Measurements from ENCODE around the gene LXN. TPM values are rescaled to one million over a fixed set of nuclear protein-coding genes. Genes with fewer than 3 reads are reported as not detected.
A peak's percentile ranks its signal among the peaks of the same experiment; 100 is the strongest.

The LXN gene
- total RNA-seq, 3 donors from 2014 or later (not counting 1 experiment from before 2014, with no cell fraction given), result 2.2 to 3.9 (median 3.5) TPM

GRCh38 chr3:158717576-158717975 lies 45.1 kb upstream of the LXN start:
- no peak for DNase-seq
- no peaks in the 10 kb centered on the region for H3K4me1 ChIP-seq (ENCODE audit: control insufficient read depth, insufficient read depth, low read length)
- H3K4me1 Mint-ChIP-seq, result peaks cover 21 to 33% of the 10 kb centered on the region in 2 donors
- no peak for TF ChIP-seq CTCF (IDR thresholded peaks at IDR 0.05)
- no peaks in the 10 kb centered on the region for H3K9me3 Mint-ChIP-seq
- WGBS (ENCODE audit: insufficient coverage), result 93% methylated on average over 1 of the region's 2 CpGs
- no peaks in the 10 kb centered on the region for H3K9me3 ChIP-seq (ENCODE audit: control insufficient read depth, insufficient read depth, low read length)
- no peak for ATAC-seq
- no peak overlapping the region for H3K4me3 ChIP-seq (ENCODE audit: low read length)
- H3K4me3 Mint-ChIP-seq, result no peak overlapping the region
- no peaks in the 10 kb centered on the region for H3K27me3 ChIP-seq (ENCODE audit: control insufficient read depth, insufficient read depth, low read length)
- H3K27ac Mint-ChIP-seq, result no peak overlapping the region
- no peaks in the 10 kb centered on the region for H3K27me3 Mint-ChIP-seq (ENCODE audit: low read depth in 2 of 2)
- intact Hi-C loops (cut with micrococcal nuclease), result no loop called here
- no peaks in the 10 kb centered on the region for H3K36me3 ChIP-seq (ENCODE audit: control insufficient read depth, insufficient read depth, low read length)
- H3K36me3 Mint-ChIP-seq, result no peaks in the 10 kb centered on the region
- H3K27ac ChIP-seq (ENCODE audit: low read length), result no peak overlapping the region

- Mint-ChIP-seq H3K4me1 (peaks cover 21 to 30% of the 10 kb centered on the region in 2 donors), H3K27ac (no peak overlapping the region), H3K36me3 (no peaks in the 10 kb centered on the region), H3K27me3 (ENCODE audit: low read depth in 2 of 2) (no peaks in the 10 kb centered on the region), H3K9me3 (no peaks in the 10 kb centered on the region), H3K4me3 (no peak overlapping the region)
- H3K9me3 ChIP-seq (ENCODE audit: control insufficient read depth, insufficient read depth, low read length), result no peaks in the 10 kb centered on the region
- peaks cover 9% of the 10 kb centered on the region for H3K36me3 ChIP-seq (ENCODE audit: control insufficient read depth, insufficient read depth, low read length)
- intact Hi-C loops (cut with micrococcal nuclease), result no loop called here
- TF ChIP-seq CTCF (IDR thresholded peaks at IDR 0.05), result no peak
- H3K4me3 ChIP-seq (ENCODE audit: low read length), result no peak overlapping the region
- H3K27ac ChIP-seq (ENCODE audit: low read length), result no peak overlapping the region
- ATAC-seq (peak in 2 of 3 donors; percentile 52 to 57), DNase-seq (no peak)
- H3K4me1 ChIP-seq (ENCODE audit: control insufficient read depth, insufficient read depth, low read length), result no peaks in the 10 kb centered on the region
- no peaks in the 10 kb centered on the region for H3K27me3 ChIP-seq (ENCODE audit: control insufficient read depth, insufficient read depth, low read length)
- 64% methylated on average over 9 of the region's 9 CpGs for WGBS (ENCODE audit: insufficient coverage)
Observed at GRCh38 chr3:158713094-158713499, 40.6 kb upstream of the LXN start.

GRCh38 chr3:158712443-158712842 lies 40.0 kb upstream of the LXN start:
- Histone ChIP-seq H3K4me1 (ENCODE audit: control insufficient read depth, insufficient read depth, low read length) (no peaks in the 10 kb centered on the region), H3K27me3 (ENCODE audit: control insufficient read depth, insufficient read depth, low read length) (no peaks in the 10 kb centered on the region), H3K4me3 (ENCODE audit: low read length) (no peak overlapping the region), H3K36me3 (ENCODE audit: control insufficient read depth, insufficient read depth, low read length) (peaks cover 12% of the 10 kb centered on the region), H3K27ac (ENCODE audit: low read length) (no peak overlapping the region), H3K9me3 (ENCODE audit: control insufficient read depth, insufficient read depth, low read length) (no peaks in the 10 kb centered on the region)
- TF ChIP-seq CTCF (IDR thresholded peaks at IDR 0.05), result no peak
- intact Hi-C loops (cut with micrococcal nuclease), result no loop called here
- DNase-seq (no peak), ATAC-seq (no peak)
- peak overlapping the region in 1 of 2 donors; percentile 52 for H3K27ac Mint-ChIP-seq
- H3K4me3 Mint-ChIP-seq, result no peak overlapping the region
- H3K27me3 Mint-ChIP-seq (ENCODE audit: low read depth in 2 of 2), result no peaks in the 10 kb centered on the region
- no CpG with 5 or more reads among the region's 1 CpG for WGBS (ENCODE audit: insufficient coverage)
- peaks cover 21 to 29% of the 10 kb centered on the region in 2 donors for H3K4me1 Mint-ChIP-seq
- no peaks in the 10 kb centered on the region for H3K9me3 Mint-ChIP-seq
- no peaks in the 10 kb centered on the region for H3K36me3 Mint-ChIP-seq

- H3K4me1 ChIP-seq (ENCODE audit: control insufficient read depth, insufficient read depth, low read length), result no peaks in the 10 kb centered on the region
- Mint-ChIP-seq H3K27ac (no peak overlapping the region), H3K4me1 (peaks cover 21 to 23% of the 10 kb centered on the region in 2 donors), H3K4me3 (no peak overlapping the region), H3K36me3 (no peaks in the 10 kb centered on the region), H3K27me3 (ENCODE audit: low read depth in 2 of 2) (no peaks in the 10 kb centered on the region), H3K9me3 (no peaks in the 10 kb centered on the region)
- TF ChIP-seq CTCF (IDR thresholded peaks at IDR 0.05), result no peak
- ATAC-seq (no peak), DNase-seq (no peak)
- no peaks in the 10 kb centered on the region for H3K27me3 ChIP-seq (ENCODE audit: control insufficient read depth, insufficient read depth, low read length)
- H3K27ac ChIP-seq (ENCODE audit: low read length), result no peak overlapping the region
- intact Hi-C loops (cut with micrococcal nuclease), result no loop called here
- WGBS (ENCODE audit: insufficient coverage), result 33% methylated on average over 1 of the region's 1 CpG
- H3K9me3 ChIP-seq (ENCODE audit: control insufficient read depth, insufficient read depth, low read length), result no peaks in the 10 kb centered on the region
- H3K4me3 ChIP-seq (ENCODE audit: low read length), result no peak overlapping the region
- peaks cover 12% of the 10 kb centered on the region for H3K36me3 ChIP-seq (ENCODE audit: control insufficient read depth, insufficient read depth, low read length)
Observed at GRCh38 chr3:158711886-158712285, 39.4 kb upstream of the LXN start.
